OCI-LY3 (cell line): ENCODE data around the gene PCSK2.

ENCODE experiments used
- H2AFZ ChIP-seq: fragments of 200-600, 300-600 bp; shearing (Covaris generic); 2 replicates; pipeline ENCODE4 v1.6.0; 2014; ENCODE audit warnings: antibody characterized with exemption, low read depth, low read length
- H3K27ac ChIP-seq: fragments of 200-600, 300-600 bp; sonication (generic); 2 replicates; pipeline ENCODE4 v1.5.1; 2014; ENCODE audit warnings: mild to moderate bottlenecking, low read length, moderate library complexity, mixed read lengths
- H3K27me3 ChIP-seq: fragments of 200-600, 300-600 bp; sonication (generic); 2 replicates; pipeline ENCODE4 v1.6.1; 2014; ENCODE audit warnings: low read depth, low read length, mixed read lengths
- H3K36me3 ChIP-seq: fragments of 200-600, 300-600 bp; sonication (generic); replicated peaks from 2 replicates; pipeline ENCODE3; 2014; ENCODE audit warnings: low read depth, low read length, mixed read lengths
- H3K4me1 ChIP-seq: fragments of 300-600, 200-600 bp; sonication (generic); 2 replicates; pipeline ENCODE4 v1.6.1; 2014; ENCODE audit warnings: low read length, mixed read lengths
- H3K4me2 ChIP-seq: fragments of 200-600, 300-600 bp; sonication (generic); 2 replicates; pipeline ENCODE4 v1.6.1; 2014; ENCODE audit warnings: low read length, mixed read lengths
- H3K4me3 ChIP-seq: fragments of 300-600, 200-600 bp; sonication (generic); 2 replicates; pipeline ENCODE4 v1.5.1; 2014; ENCODE audit warnings: antibody characterized with exemption, mild to moderate bottlenecking, low read length, moderate library complexity
- H3K79me2 ChIP-seq: fragments of 300-600, 200-600 bp; shearing (Covaris generic); 2 replicates; pipeline ENCODE4 v1.6.1; 2014; ENCODE audit warnings: mild to moderate bottlenecking, low read length, mixed read lengths
- H3K9ac ChIP-seq: fragments of 300-600, 200-600 bp; shearing (Covaris generic); 2 replicates; pipeline ENCODE4 v1.6.0; 2014; ENCODE audit warnings: mild to moderate bottlenecking, low read length, moderate library complexity
- H3K9me3 ChIP-seq: fragments of 200-600, 300-600 bp; shearing (Covaris generic); 2 replicates; pipeline ENCODE4 v1.6.1; 2014; ENCODE audit warnings: low read length, mixed read lengths; ENCODE audit not compliant: insufficient read depth
- H4K20me1 ChIP-seq: fragments of 200-600, 300-600 bp; sonication (generic); 2 replicates; pipeline ENCODE4 v1.6.1; 2016; ENCODE audit warnings: low read length, mixed read lengths; ENCODE audit not compliant: insufficient read depth
- CTCF ChIP-seq: fragments of 200-600, 300-600 bp; sonication (generic); IDR thresholded peaks from 2 replicates; pipeline ENCODE4 v1.5.1; 2014; ENCODE audit warnings: antibody characterized with exemption, low read length, low read depth
- EZH2phosphoT487 ChIP-seq: fragments of 200-600 bp; shearing (Covaris generic); IDR thresholded peaks from 2 replicates; pipeline ENCODE4 v1.6.1; 2018; ENCODE audit warnings: antibody characterized with exemption, mixed run types, low read depth

Gene PCSK2

GRCh38 chr20:17493173-17493572 is 266.3 kb downstream of the PCSK2 start:
- Histone ChIP-seq H3K4me2 (no peak overlapping the region), H3K27ac (no peak overlapping the region), H3K79me2 (no peaks in the 10 kb centered on the region), H3K4me3 (no peak overlapping the region), H3K27me3 (peaks cover 8% of the 10 kb centered on the region; the same call in 1 of the 2 replicates), H4K20me1 (no peaks in the 10 kb centered on the region), H3K9me3 (no peaks in the 10 kb centered on the region), H3K9ac (no peak overlapping the region), H3K4me1 (no peaks in the 10 kb centered on the region), H3K36me3 (no peaks in the 10 kb centered on the region), H2AFZ (no peak overlapping the region)
- TF ChIP-seq CTCF = no peak
- TF ChIP-seq EZH2phosphoT487 = no peak

GRCh38 chr20:17494201-17494600 is 267.4 kb downstream of the PCSK2 start:
- no peak overlapping the region for H3K27ac ChIP-seq
- H4K20me1 ChIP-seq = no peaks in the 10 kb centered on the region
- H3K27me3 ChIP-seq = peaks cover 8% of the 10 kb centered on the region; the same call in 1 of the 2 replicates
- no peaks in the 10 kb centered on the region for H3K36me3 ChIP-seq
- no peak overlapping the region for H3K4me3 ChIP-seq
- TF ChIP-seq EZH2phosphoT487 (no peak), CTCF (no peak)
- H2AFZ ChIP-seq = no peak overlapping the region
- no peaks in the 10 kb centered on the region for H3K79me2 ChIP-seq
- H3K4me2 ChIP-seq = no peak overlapping the region
- no peaks in the 10 kb centered on the region for H3K9me3 ChIP-seq
- no peaks in the 10 kb centered on the region for H3K4me1 ChIP-seq
- no peak overlapping the region for H3K9ac ChIP-seq

- Histone ChIP-seq H3K27me3 (peaks cover 8% of the 10 kb centered on the region; the same call in 1 of the 2 replicates), H2AFZ (no peak overlapping the region), H3K36me3 (no peaks in the 10 kb centered on the region), H3K9ac (no peak overlapping the region), H3K4me1 (no peaks in the 10 kb centered on the region), H3K4me2 (no peak overlapping the region), H3K27ac (no peak overlapping the region), H4K20me1 (no peaks in the 10 kb centered on the region), H3K4me3 (no peak overlapping the region), H3K9me3 (no peaks in the 10 kb centered on the region), H3K79me2 (no peaks in the 10 kb centered on the region)
- TF ChIP-seq EZH2phosphoT487 = no peak
- TF ChIP-seq CTCF = no peak
Measured at GRCh38 chr20:17495826-17496225, 269.0 kb downstream of the PCSK2 start.

- H3K27me3 ChIP-seq = peaks cover 17% of the 10 kb centered on the region
- TF ChIP-seq CTCF (no peak), EZH2phosphoT487 (no peak)
- H3K9ac ChIP-seq = no peak overlapping the region
- no peaks in the 10 kb centered on the region for H4K20me1 ChIP-seq
- H3K27ac ChIP-seq = no peak overlapping the region
- H3K9me3 ChIP-seq = no peaks in the 10 kb centered on the region
- H3K79me2 ChIP-seq = no peaks in the 10 kb centered on the region
- H3K36me3 ChIP-seq = no peaks in the 10 kb centered on the region
- H3K4me3 ChIP-seq = no peak overlapping the region
- H3K4me1 ChIP-seq = no peaks in the 10 kb centered on the region
- H3K4me2 ChIP-seq = no peak overlapping the region
- no peak overlapping the region for H2AFZ ChIP-seq
Measured at GRCh38 chr20:17497821-17498580, 271.2 kb downstream of the PCSK2 start.
